Vagina (tissue), 2 donors: ENCODE results near the gene CD164L2. TPM values are rescaled to one million over a fixed set of nuclear protein-coding genes. Genes with fewer than 3 reads are reported as not detected.
"Not testable (repeated sequence)": the region's sequence is repeated elsewhere in the genome, so short reads cannot be mapped to it uniquely, and the experiment has no call there.

ENCODE experiments used
- DNase-seq, 2 donors: peaks; one replicate each; pipeline ENCODE4 v3.0.0-alpha.2; 2017; ENCODE audit errors: extremely low spot score in 2 of 2
- H3K27ac ChIP-seq: fragments of 200-600 bp; sonication (generic); one replicate; pipeline ENCODE4 v1.5.1; 2019
- H3K27me3 ChIP-seq: fragments of 200-600 bp; sonication (generic); one replicate; pipeline ENCODE4 v1.5.1; 2019
- H3K36me3 ChIP-seq, 2 donors: fragments of 200-600 bp; sonication (generic); one replicate each; pipeline ENCODE4 v1.5.1; 2017 to 2019
- H3K4me1 ChIP-seq: fragments of 200-600 bp; sonication (generic); one replicate; pipeline ENCODE4 v1.5.1; 2019
- H3K4me3 ChIP-seq, 2 donors: fragments of 200-600 bp; sonication (generic); 1 replicate in 1 of 2; 2 replicates in 1 of 2; pipeline ENCODE4 v1.5.1; 2016 to 2019
- H3K9me3 ChIP-seq: fragments of 200-600 bp; sonication (generic); one replicate; pipeline ENCODE4 v1.5.1; 2019
- CTCF ChIP-seq, 3 experiments: fragments of 450-650 bp in 2 of 3; fragments of 200-600 bp in 1 of 3; sonication (generic) in 1 of 3; IDR thresholded peaks; one replicate each; pipeline ENCODE4 v1.5.1; 2017 to 2019; ENCODE audit warnings: antibody characterized with exemption in 3 of 3, mild to moderate bottlenecking in 2 of 3, moderate library complexity in 2 of 3
- POLR2A ChIP-seq, 2 donors: fragments of 450-650 bp; IDR thresholded peaks; one replicate each; pipeline ENCODE4 v1.6.1; 2017; ENCODE audit warnings: antibody characterized with exemption in 2 of 2, mild to moderate bottlenecking in 2 of 2, moderate library complexity in 2 of 2
- POLR2AphosphoS5 ChIP-seq, 2 donors: sonication (generic); formaldehyde crosslinking; IDR thresholded peaks; one replicate each; pipeline ENCODE4 v1.9.0; 2017; ENCODE audit warnings: antibody characterized with exemption in 2 of 2, mild to moderate bottlenecking in 2 of 2, low read depth in 1 of 2; ENCODE audit not compliant: insufficient read depth in 1 of 2
- intact Hi-C: fragments of 100-400 bp; cut with DNase I; formaldehyde crosslinking; loops from one replicate; pipeline ENCODE4 v1.15.1; 2023
- total RNA-seq: library from RNA; depleted of rRNA; stranded (reverse); fragments of >200 nt; gene quantifications from one replicate; pipeline ENCODE4 v1.2.3, GENCODE V29; 2016

CD164L2 gene
- total RNA-seq, 1 donor from 2014 or later: 7.6 TPM

GRCh38 chr1:27410709-27411108 lies 27.6 kb upstream of the CD164L2 start:
- no peaks in the 10 kb centered on the region for H3K9me3 ChIP-seq
- no peak overlapping the region for H3K27ac ChIP-seq
- DNase-seq: no peak
- no peak overlapping the region for H3K4me3 ChIP-seq
- H3K27me3 ChIP-seq: no peaks in the 10 kb centered on the region
- H3K4me1 ChIP-seq: peaks cover 16% of the 10 kb centered on the region
- TF ChIP-seq POLR2AphosphoS5 (IDR thresholded peaks at IDR 0.05; ENCODE audit: insufficient read depth in 1 of 2, low read depth in 1 of 2) (no peak), CTCF (IDR thresholded peaks at IDR 0.05) (no peak), POLR2A (IDR thresholded peaks at IDR 0.05) (no peak)
- intact Hi-C loops: no loop called here
- H3K36me3 ChIP-seq: peaks cover 0 to 91% of the 10 kb centered on the region in 2 donors

GRCh38 chr1:27409669-27410068 lies 26.5 kb upstream of the CD164L2 start:
- DNase-seq: no peak
- Histone ChIP-seq H3K27me3 (no peaks in the 10 kb centered on the region), H3K36me3 (peaks cover 0 to 82% of the 10 kb centered on the region in 2 donors), H3K9me3 (no peaks in the 10 kb centered on the region), H3K27ac (no peak overlapping the region), H3K4me1 (peaks cover 26% of the 10 kb centered on the region), H3K4me3 (no peak overlapping the region)
- intact Hi-C loops: loop anchor here (5.0 kb wide), 1 partner anchor 78 kb away; no protein-coding TSS in a partner anchor
- TF ChIP-seq POLR2AphosphoS5 (IDR thresholded peaks at IDR 0.05; ENCODE audit: insufficient read depth in 1 of 2, low read depth in 1 of 2) (no peak), POLR2A (IDR thresholded peaks at IDR 0.05) (no peak), CTCF (IDR thresholded peaks at IDR 0.05) (no peak)

GRCh38 chr1:27408151-27408550 lies 25.0 kb upstream of the CD164L2 start:
- DNase-seq: no peak
- intact Hi-C loops: loop anchor here (5.0 kb wide), 1 partner anchor 79 kb away; no protein-coding TSS in a partner anchor
- no peak for TF ChIP-seq CTCF (IDR thresholded peaks at IDR 0.05)
- no peak for TF ChIP-seq POLR2A (IDR thresholded peaks at IDR 0.05)
- no peak for TF ChIP-seq POLR2AphosphoS5 (IDR thresholded peaks at IDR 0.05; ENCODE audit: insufficient read depth in 1 of 2, low read depth in 1 of 2)
- no peak overlapping the region for H3K27ac ChIP-seq
- no peaks in the 10 kb centered on the region for H3K27me3 ChIP-seq
- no peaks in the 10 kb centered on the region for H3K9me3 ChIP-seq
- no peak overlapping the region for H3K4me3 ChIP-seq
- H3K4me1 ChIP-seq: peaks cover 41% of the 10 kb centered on the region
- H3K36me3 ChIP-seq: peaks cover 0 to 67% of the 10 kb centered on the region in 2 donors

- H3K36me3 ChIP-seq: peaks cover 0 to 54% of the 10 kb centered on the region in 2 donors
- peak overlapping the region; percentile 68 for H3K27ac ChIP-seq
- H3K9me3 ChIP-seq, H3K4me3 ChIP-seq, DNase-seq, H3K27me3 ChIP-seq: not testable (repeated sequence)
- intact Hi-C loops: loop anchor here (5.0 kb wide), 1 partner anchor 81 kb away; no protein-coding TSS in a partner anchor
- H3K4me1 ChIP-seq: peaks cover 55% of the 10 kb centered on the region
Measured at GRCh38 chr1:27406791-27407190, 23.7 kb upstream of the CD164L2 start.

- no peaks in the 10 kb centered on the region for H3K27me3 ChIP-seq
- H3K9me3 ChIP-seq: no peaks in the 10 kb centered on the region
- no peak overlapping the region for H3K4me3 ChIP-seq
- peaks cover 0 to 49% of the 10 kb centered on the region in 2 donors for H3K36me3 ChIP-seq
- intact Hi-C loops: loop anchor here (5.0 kb wide), 1 partner anchor 81 kb away; no protein-coding TSS in a partner anchor
- peak overlapping the region; percentile 68 for H3K27ac ChIP-seq
- H3K4me1 ChIP-seq: peaks cover 60% of the 10 kb centered on the region
- TF ChIP-seq POLR2A (IDR thresholded peaks at IDR 0.05) (no peak), POLR2AphosphoS5 (IDR thresholded peaks at IDR 0.05; ENCODE audit: insufficient read depth in 1 of 2, low read depth in 1 of 2) (no peak), CTCF (IDR thresholded peaks at IDR 0.05) (no peak)
- DNase-seq: no peak
Measured at GRCh38 chr1:27406362-27406680, 23.2 kb upstream of the CD164L2 start.

GRCh38 chr1:27405598-27406361 lies 22.6 kb upstream of the CD164L2 start:
- Histone ChIP-seq H3K36me3 (peaks cover 0 to 44% of the 10 kb centered on the region in 2 donors), H3K4me1 (peaks cover 63% of the 10 kb centered on the region), H3K27ac (peak overlapping the region; percentile 68)
- H3K9me3 ChIP-seq, H3K27me3 ChIP-seq, DNase-seq, H3K4me3 ChIP-seq: not testable (repeated sequence)
- intact Hi-C loops: loop anchor here (5.0 kb wide), 1 partner anchor 82 kb away; no protein-coding TSS in a partner anchor
